ENCODE results near the gene MLXIP.

DNA sequence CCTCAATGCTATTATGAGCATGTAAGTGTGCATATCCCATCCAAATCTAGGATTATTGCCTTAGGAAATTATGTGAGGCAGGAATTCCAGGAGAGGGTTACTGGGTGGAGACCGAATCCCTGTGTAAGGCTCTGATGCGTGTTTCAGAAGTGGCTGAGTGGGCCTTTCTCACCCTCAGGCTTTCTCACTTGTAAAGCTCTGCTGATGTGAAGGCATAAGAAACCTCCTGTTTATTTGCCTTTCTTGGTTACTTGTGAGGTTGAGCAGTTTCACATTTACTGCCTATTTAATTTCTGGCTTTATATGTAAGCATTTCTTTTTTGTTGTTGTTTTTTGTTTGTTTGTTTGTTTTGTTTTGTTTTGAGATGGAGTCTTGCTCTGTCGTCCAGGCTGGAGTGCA, 84.4 kb downstream of the MLXIP start:
- TF ChIP-seq MAX (IDR thresholded peaks at IDR 0.05): no peak
- TF ChIP-seq CTCF (IDR thresholded peaks at IDR 0.05; ENCODE audit: control extremely low read depth in 1 of 3, insufficient read depth in 1 of 3, low read depth in 1 of 3, low read length in 3 of 3): no peak
- TF ChIP-seq EZH2 (IDR thresholded peaks at IDR 0.05; ENCODE audit: low read depth, low read length, severe bottlenecking): no peak
- no peak for TF ChIP-seq POLR2A (IDR thresholded peaks at IDR 0.05; ENCODE audit: control extremely low read depth in 1 of 2, low read depth in 2 of 2, low read length in 2 of 2)
